H1 (cell line): Measurements from ENCODE around the gene C18orf63. TPM values are rescaled to one million over a fixed set of nuclear protein-coding genes. Genes with fewer than 3 reads are reported as not detected.

ENCODE experiments used
- polyA plus RNA-seq, 7 experiments: library from polyadenylated mRNA; depleted of rRNA in 3 of 7; stranded (reverse) in 5 of 7; unstranded in 2 of 7; fragments of >200 nt in 5 of 7; fragments of 200-250 nt in 2 of 7; gene quantifications; 1 replicate in 5 of 7; 2 replicates in 1 of 7; 4 replicates in 1 of 7; pipeline versions ENCODE4 v1.2.1 to v1.2.3, GENCODE V29; 2011 to 2013; ENCODE audit warnings: missing spikeins in 2 of 7, mixed read lengths in 2 of 7
- total RNA-seq: library from RNA; stranded (reverse); fragmentation: NEBNext Ultra II Directional; extraction: Animal tissue kit (Norgen Biotek cat#: 25700); gene quantifications from 2 replicates; pipeline ENCODE4 v1.2.1, GENCODE V29; 2021
- TF ChIP-seq, protein P1 (sequence below): IDR thresholded peaks from 2 replicates; pipeline ENCODE4 v1.6.1; 2012; ENCODE audit warnings: low read length, inconsistent platforms

C18orf63 gene
- total and polyA plus RNA-seq, 2 of the 8 experiments (the other 6 are each of a cell fraction or from before 2014, with no cell fraction given), result not detected

DNA sequence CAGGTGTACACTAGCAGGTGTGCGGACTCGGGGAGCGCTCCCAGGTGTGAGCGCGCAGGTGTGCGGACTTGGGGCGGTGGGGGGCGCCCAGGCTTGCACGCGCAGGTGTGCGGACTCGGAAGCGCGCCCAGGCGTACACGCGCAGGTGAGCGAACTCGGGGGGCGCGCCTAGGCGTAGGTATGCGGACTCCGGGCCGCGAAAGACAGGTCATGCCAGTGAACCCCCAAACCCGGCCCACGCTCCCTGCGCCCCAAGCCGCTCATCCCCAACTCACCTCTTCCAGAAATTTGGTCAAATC is 24.2 kb upstream of the C18orf63 start (continued):
- TF ChIP-seq, protein P1, sequence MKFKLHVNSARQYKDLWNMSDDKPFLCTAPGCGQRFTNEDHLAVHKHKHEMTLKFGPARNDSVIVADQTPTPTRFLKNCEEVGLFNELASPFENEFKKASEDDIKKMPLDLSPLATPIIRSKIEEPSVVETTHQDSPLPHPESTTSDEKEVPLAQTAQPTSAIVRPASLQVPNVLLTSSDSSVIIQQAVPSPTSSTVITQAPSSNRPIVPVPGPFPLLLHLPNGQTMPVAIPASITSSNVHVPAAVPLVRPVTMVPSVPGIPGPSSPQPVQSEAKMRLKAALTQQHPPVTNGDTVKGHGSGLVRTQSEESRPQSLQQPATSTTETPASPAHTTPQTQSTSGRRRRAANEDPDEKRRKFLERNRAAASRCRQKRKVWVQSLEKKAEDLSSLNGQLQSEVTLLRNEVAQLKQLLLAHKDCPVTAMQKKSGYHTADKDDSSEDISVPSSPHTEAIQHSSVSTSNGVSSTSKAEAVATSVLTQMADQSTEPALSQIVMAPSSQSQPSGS, result no peak
- TF ChIP-seq, all 59 proteins: peak for 5
